DOHH2 (cell line): ENCODE results near the gene CYP2A13.

ENCODE experiments used
- CTCF ChIP-seq: fragments of 200-600 bp; sonication (generic); IDR thresholded peaks from one replicate; pipeline ENCODE4 v1.5.1; 2014; ENCODE audit warnings: antibody characterized with exemption, mild to moderate bottlenecking, low read depth, low read length; ENCODE audit not compliant: poor library complexity, severe bottlenecking
- EZH2phosphoT487 ChIP-seq: fragments of 200-600 bp; sonication (generic); IDR thresholded peaks from 2 replicates; pipeline ENCODE4 v1.6.1; 2017; ENCODE audit warnings: borderline replicate concordance, mild to moderate bottlenecking, antibody characterized with exemption, low read length, moderate library complexity, mixed read lengths

DNA sequence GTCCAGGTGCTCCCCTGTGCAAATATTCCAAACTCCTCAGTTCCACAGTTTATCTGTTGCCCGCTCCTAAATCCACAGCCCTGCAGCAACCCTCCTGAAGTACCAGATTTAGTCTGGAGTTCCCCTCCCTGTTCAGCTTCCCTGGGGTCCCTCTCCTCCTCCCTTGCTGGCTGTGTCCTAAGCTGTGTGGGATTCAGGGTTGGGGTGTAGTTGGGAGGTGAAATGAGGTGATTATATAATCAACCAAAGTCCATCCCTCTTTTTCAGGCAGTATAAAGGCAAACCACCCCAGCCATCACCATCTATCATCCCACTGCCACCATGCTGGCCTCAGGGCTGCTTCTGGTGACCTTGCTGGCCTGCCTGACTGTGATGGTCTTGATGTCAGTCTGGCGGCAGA lies at the start of gene CYP2A13:
- TF ChIP-seq CTCF (no peak), EZH2phosphoT487 (no peak)
